Measurements from ENCODE around the gene ARL10.

ARL10 gene

GRCh38 chr5:176361437-176362232 lies 3.7 kb upstream of the ARL10 start, which contains the start of gene KIAA1191:
Gene KIAA1191 (minus strand): TSS chr5:176361764. CDS start chr5:176359508, 2,256 bp downstream.
- DNase-seq (ENCODE audit: low read depth in 2 of 2) = peak; percentile 58 to 63

GRCh38 chr5:176362233-176362490 lies 3.1 kb upstream of the ARL10 start:
- DNase-seq (ENCODE audit: low read depth in 2 of 2) = no peak

- no peak for DNase-seq (ENCODE audit: low read depth in 2 of 2)
These were observed 429 bp upstream of the ARL10 start for GRCh38 chr5:176364765-176365350.

- DNase-seq (ENCODE audit: low read depth in 2 of 2) = no peak
These were observed 1.1 kb downstream of the ARL10 start for GRCh38 chr5:176366232-176366894.

GRCh38 chr5:176368726-176369125 lies 3.4 kb downstream of the ARL10 start:
- DNase-seq (ENCODE audit: low read depth in 2 of 2) = no peak

- DNase-seq (ENCODE audit: low read depth in 2 of 2) = no peak
These were observed 4.8 kb downstream of the ARL10 start for GRCh38 chr5:176369934-176370711.

GRCh38 chr5:176371621-176372539 lies 6.6 kb downstream of the ARL10 start:
- no peak for DNase-seq (ENCODE audit: low read depth in 2 of 2)

- DNase-seq (ENCODE audit: low read depth in 2 of 2) = no peak
These were observed 8.0 kb downstream of the ARL10 start for GRCh38 chr5:176373100-176373818.

GRCh38 chr5:176379881-176380280 lies 14.6 kb downstream of the ARL10 start:
- no peak for DNase-seq (ENCODE audit: low read depth in 2 of 2)

GRCh38 chr5:176381423-176381822 lies 16.1 kb downstream of the ARL10 start:
- DNase-seq (ENCODE audit: low read depth in 2 of 2) = no peak

GRCh38 chr5:176381979-176382378 lies 16.7 kb downstream of the ARL10 start:
- DNase-seq (ENCODE audit: low read depth in 2 of 2) = no peak

- DNase-seq (ENCODE audit: low read depth in 2 of 2) = no peak
These were observed 17.4 kb downstream of the ARL10 start for GRCh38 chr5:176382721-176383120.

GRCh38 chr5:176383248-176383905 lies 18.1 kb downstream of the ARL10 start:
- no peak for DNase-seq (ENCODE audit: low read depth in 2 of 2)

GRCh38 chr5:176383961-176384360 lies 18.7 kb downstream of the ARL10 start:
- DNase-seq (ENCODE audit: low read depth in 2 of 2) = no peak

GRCh38 chr5:176384366-176384930 lies 19.2 kb downstream of the ARL10 start:
- no peak for DNase-seq (ENCODE audit: low read depth in 2 of 2)

- no peak for DNase-seq (ENCODE audit: low read depth in 2 of 2)
These were observed 19.7 kb downstream of the ARL10 start for GRCh38 chr5:176384991-176385390.

- DNase-seq (ENCODE audit: low read depth in 2 of 2) = no peak
These were observed 21.2 kb downstream of the ARL10 start for GRCh38 chr5:176386491-176386890.

- DNase-seq (ENCODE audit: low read depth in 2 of 2) = no peak
These were observed 22.2 kb downstream of the ARL10 start for GRCh38 chr5:176387384-176387925.

- DNase-seq (ENCODE audit: low read depth in 2 of 2) = no peak
These were observed 22.7 kb downstream of the ARL10 start for GRCh38 chr5:176388003-176388443.

Measured in fibroblast of skin of left biceps (primary cell).